GM12872 (cell line): ENCODE results near the gene ZW10.

Experiments used
- CTCF ChIP-seq: IDR thresholded peaks from 3 replicates; pipeline ENCODE4 v1.5.1; 2011; ENCODE audit warnings: low read depth, mild to moderate bottlenecking, low read length, moderate library complexity; ENCODE audit not compliant: insufficient read depth

The ZW10 gene

GRCh38 chr11:113773416-113774173, at the start of gene ZW10:
Gene ZW10 (minus strand): TSS chr11:113773692. CDS start chr11:113773666, 26 bp downstream.
- peak; percentile 68 for TF ChIP-seq CTCF

GRCh38 chr11:113818426-113818825, 44.9 kb upstream of the ZW10 start:
- TF ChIP-seq CTCF, result no peak

GRCh38 chr11:113817626-113818025, 44.1 kb upstream of the ZW10 start:
- no peak for TF ChIP-seq CTCF

GRCh38 chr11:113817162-113817561, 43.7 kb upstream of the ZW10 start:
- no peak for TF ChIP-seq CTCF

- no peak for TF ChIP-seq CTCF
These were observed 40.7 kb upstream of the ZW10 start for GRCh38 chr11:113814181-113814580.

GRCh38 chr11:113808931-113809330, 35.4 kb upstream of the ZW10 start:
- TF ChIP-seq CTCF, result no peak

GRCh38 chr11:113806406-113806805, 32.9 kb upstream of the ZW10 start:
- TF ChIP-seq CTCF, result peak; percentile 62
